ENCODE measurements around the gene BIN2. TPM values are rescaled to one million over a fixed set of nuclear protein-coding genes. Genes with fewer than 3 reads are reported as not detected.

Gene BIN2
- total and polyA plus RNA-seq, 9 of the 15 experiments (the other 6 are each of a cell fraction or from before 2014, with no cell fraction given) = 0.04 to 0.39 (median 0.25) TPM; not detected in 1

Other genes starting within 250 kb of the BIN2 start
Only the 7 nearest of the 8 such genes appear.
- gene TFCP2, start 151.0 kb downstream of the BIN2 start, total RNA-seq (2014; rRNA removed) = 17.2 and 18.1 TPM in 2 replicates
- gene TFCP2, start 151.0 kb downstream of the BIN2 start, total RNA-seq (2014; rRNA removed; fragmentation: Illumina TruSeq; extraction: Trizol) = 17.4 and 21.1 TPM in 2 replicates
- gene TFCP2, start 151.0 kb downstream of the BIN2 start, total RNA-seq (2015; rRNA removed; fragmentation: Illumina TruSeq; extraction: Trizol) = 17.2 and 19.3 TPM in 2 replicates
- gene TFCP2, start 151.0 kb downstream of the BIN2 start, total RNA-seq (2021) = 26.9 and 29.0 TPM in 2 replicates
- 25.4 and 34.4 TPM in 2 replicates for gene TFCP2, start 151.0 kb downstream of the BIN2 start, polyA plus RNA-seq (2011; rRNA removed)
- 35.2 and 38.9 TPM in 2 replicates for gene TFCP2, start 151.0 kb downstream of the BIN2 start, polyA plus RNA-seq (2014; fragmentation: Illumina TruSeq; extraction: Trizol)
- gene TFCP2, start 151.0 kb downstream of the BIN2 start, polyA plus RNA-seq (2014; fragmentation: Nextera tagmentation; extraction: Ambion mirVana) = 10 to 100 TPM in 1 of 2 experiments, 1 to 10 TPM in 1; 8.0 to 17.8 TPM
- 24.2 and 27.5 TPM in 2 replicates for gene TFCP2, start 151.0 kb downstream of the BIN2 start, polyA plus RNA-seq (2014; rRNA removed)
- 0.36 and 1.3 TPM in 2 replicates for gene POU6F1, start 106.1 kb downstream of the BIN2 start, total RNA-seq (2014; rRNA removed)
- gene POU6F1, start 106.1 kb downstream of the BIN2 start, total RNA-seq (2014; rRNA removed; fragmentation: Illumina TruSeq; extraction: Trizol) = 1.4 and 2.0 TPM in 2 replicates
- gene POU6F1, start 106.1 kb downstream of the BIN2 start, total RNA-seq (2015; rRNA removed; fragmentation: Illumina TruSeq; extraction: Trizol) = 0.98 and 1.1 TPM in 2 replicates
- gene POU6F1, start 106.1 kb downstream of the BIN2 start, total RNA-seq (2021) = 3.3 and 4.0 TPM in 2 replicates
- gene POU6F1, start 106.1 kb downstream of the BIN2 start, polyA plus RNA-seq (2011; rRNA removed) = 3.0 and 3.4 TPM in 2 replicates
- 1.1 and 1.4 TPM in 2 replicates for gene POU6F1, start 106.1 kb downstream of the BIN2 start, polyA plus RNA-seq (2014; fragmentation: Illumina TruSeq; extraction: Trizol)
- gene POU6F1, start 106.1 kb downstream of the BIN2 start, polyA plus RNA-seq (2014; fragmentation: Nextera tagmentation; extraction: Ambion mirVana) = under 1 TPM; 0.14 to 0.25 TPM
- gene POU6F1, start 106.1 kb downstream of the BIN2 start, polyA plus RNA-seq (2014; rRNA removed) = 0.78 and 1.4 TPM in 2 replicates
- gene DAZAP2, start 85.3 kb downstream of the BIN2 start, total RNA-seq (2014; rRNA removed) = 111 and 116 TPM in 2 replicates
- gene DAZAP2, start 85.3 kb downstream of the BIN2 start, total RNA-seq (2014; rRNA removed; fragmentation: Illumina TruSeq; extraction: Trizol) = 144 and 149 TPM in 2 replicates
- 194 and 195 TPM in 2 replicates for gene DAZAP2, start 85.3 kb downstream of the BIN2 start, total RNA-seq (2015; rRNA removed; fragmentation: Illumina TruSeq; extraction: Trizol)
- gene DAZAP2, start 85.3 kb downstream of the BIN2 start, total RNA-seq (2021) = 129 and 132 TPM in 2 replicates
- gene DAZAP2, start 85.3 kb downstream of the BIN2 start, polyA plus RNA-seq (2011; rRNA removed) = 329 and 342 TPM in 2 replicates
- 276 and 289 TPM in 2 replicates for gene DAZAP2, start 85.3 kb downstream of the BIN2 start, polyA plus RNA-seq (2014; fragmentation: Illumina TruSeq; extraction: Trizol)
- 100 to 1,000 TPM; 364 to 668 TPM for gene DAZAP2, start 85.3 kb downstream of the BIN2 start, polyA plus RNA-seq (2014; fragmentation: Nextera tagmentation; extraction: Ambion mirVana)
- gene DAZAP2, start 85.3 kb downstream of the BIN2 start, polyA plus RNA-seq (2014; rRNA removed) = 227 and 282 TPM in 2 replicates
- 23.1 and 26.4 TPM in 2 replicates for gene SMAGP, start 53.8 kb downstream of the BIN2 start, total RNA-seq (2014; rRNA removed)
- gene SMAGP, start 53.8 kb downstream of the BIN2 start, total RNA-seq (2014; rRNA removed; fragmentation: Illumina TruSeq; extraction: Trizol) = 26.5 and 31.6 TPM in 2 replicates
- 24.9 and 25.3 TPM in 2 replicates for gene SMAGP, start 53.8 kb downstream of the BIN2 start, total RNA-seq (2015; rRNA removed; fragmentation: Illumina TruSeq; extraction: Trizol)
- gene SMAGP, start 53.8 kb downstream of the BIN2 start, total RNA-seq (2021) = 29.7 and 35.9 TPM in 2 replicates
- 52.2 and 62.3 TPM in 2 replicates for gene SMAGP, start 53.8 kb downstream of the BIN2 start, polyA plus RNA-seq (2011; rRNA removed)
- gene SMAGP, start 53.8 kb downstream of the BIN2 start, polyA plus RNA-seq (2014; fragmentation: Illumina TruSeq; extraction: Trizol) = 45.9 and 53.9 TPM in 2 replicates
- gene SMAGP, start 53.8 kb downstream of the BIN2 start, polyA plus RNA-seq (2014; fragmentation: Nextera tagmentation; extraction: Ambion mirVana) = 10 to 100 TPM; 26.0 to 29.9 TPM
- gene SMAGP, start 53.8 kb downstream of the BIN2 start, polyA plus RNA-seq (2014; rRNA removed) = 33.6 and 35.3 TPM in 2 replicates
- gene CELA1, start 22.5 kb upstream of the BIN2 start, total RNA-seq (2014; rRNA removed) = not detected in 2 replicates
- not detected in 2 replicates for gene CELA1, start 22.5 kb upstream of the BIN2 start, total RNA-seq (2014; rRNA removed; fragmentation: Illumina TruSeq; extraction: Trizol)
- gene CELA1, start 22.5 kb upstream of the BIN2 start, total RNA-seq (2015; rRNA removed; fragmentation: Illumina TruSeq; extraction: Trizol) = not detected in 2 replicates
- gene CELA1, start 22.5 kb upstream of the BIN2 start, total RNA-seq (2021) = 0.22 TPM in 1 of 2 replicates, not detected in the other
- gene CELA1, start 22.5 kb upstream of the BIN2 start, polyA plus RNA-seq (2011; rRNA removed) = not detected in 2 replicates
- not detected in 2 replicates for gene CELA1, start 22.5 kb upstream of the BIN2 start, polyA plus RNA-seq (2014; fragmentation: Illumina TruSeq; extraction: Trizol)
- gene CELA1, start 22.5 kb upstream of the BIN2 start, polyA plus RNA-seq (2014; fragmentation: Nextera tagmentation; extraction: Ambion mirVana) = under 1 TPM; 0.06 to 0.27 TPM
- not detected in 2 replicates for gene CELA1, start 22.5 kb upstream of the BIN2 start, polyA plus RNA-seq (2014; rRNA removed)
- 7.4 and 12.3 TPM in 2 replicates for gene GALNT6, start 67.2 kb upstream of the BIN2 start, total RNA-seq (2014; rRNA removed)
- 4.5 and 5.1 TPM in 2 replicates for gene GALNT6, start 67.2 kb upstream of the BIN2 start, total RNA-seq (2014; rRNA removed; fragmentation: Illumina TruSeq; extraction: Trizol)
- gene GALNT6, start 67.2 kb upstream of the BIN2 start, total RNA-seq (2015; rRNA removed; fragmentation: Illumina TruSeq; extraction: Trizol) = 1.8 and 2.7 TPM in 2 replicates
- 7.7 and 8.8 TPM in 2 replicates for gene GALNT6, start 67.2 kb upstream of the BIN2 start, total RNA-seq (2021)
- 7.2 and 8.1 TPM in 2 replicates for gene GALNT6, start 67.2 kb upstream of the BIN2 start, polyA plus RNA-seq (2011; rRNA removed)
- 6.7 and 8.6 TPM in 2 replicates for gene GALNT6, start 67.2 kb upstream of the BIN2 start, polyA plus RNA-seq (2014; fragmentation: Illumina TruSeq; extraction: Trizol)
- 1 to 10 TPM; 1.5 to 2.4 TPM for gene GALNT6, start 67.2 kb upstream of the BIN2 start, polyA plus RNA-seq (2014; fragmentation: Nextera tagmentation; extraction: Ambion mirVana)
- 2.8 and 7.0 TPM in 2 replicates for gene GALNT6, start 67.2 kb upstream of the BIN2 start, polyA plus RNA-seq (2014; rRNA removed)
- 0.04 and 1.5 TPM in 2 replicates for gene SLC4A8, start 100.7 kb upstream of the BIN2 start, total RNA-seq (2014; rRNA removed)
- 0.04 and 0.06 TPM in 2 replicates for gene SLC4A8, start 100.7 kb upstream of the BIN2 start, total RNA-seq (2014; rRNA removed; fragmentation: Illumina TruSeq; extraction: Trizol)
- gene SLC4A8, start 100.7 kb upstream of the BIN2 start, total RNA-seq (2015; rRNA removed; fragmentation: Illumina TruSeq; extraction: Trizol) = 0.07 and 0.41 TPM in 2 replicates
- not detected in 2 replicates for gene SLC4A8, start 100.7 kb upstream of the BIN2 start, total RNA-seq (2021)
- gene SLC4A8, start 100.7 kb upstream of the BIN2 start, polyA plus RNA-seq (2011; rRNA removed) = 0.35 and 0.62 TPM in 2 replicates
- gene SLC4A8, start 100.7 kb upstream of the BIN2 start, polyA plus RNA-seq (2014; fragmentation: Illumina TruSeq; extraction: Trizol) = 0.15 and 0.25 TPM in 2 replicates
- gene SLC4A8, start 100.7 kb upstream of the BIN2 start, polyA plus RNA-seq (2014; fragmentation: Nextera tagmentation; extraction: Ambion mirVana) = under 1 TPM in 1 of 2 experiments, not detected in 1; 0.06 TPM
- 0.12 and 0.24 TPM in 2 replicates for gene SLC4A8, start 100.7 kb upstream of the BIN2 start, polyA plus RNA-seq (2014; rRNA removed)

Measured in K562 (cell line).